Heart right ventricle (tissue), 16 donors: Measurements from ENCODE around the gene GNAS-AS1. TPM values are rescaled to one million over a fixed set of nuclear protein-coding genes. Genes with fewer than 3 reads are reported as not detected.

Source experiments
- ATAC-seq, 8 donors: fragments of 200-7000 bp; cut with Tn5 transposase; one replicate each; pipeline ENCODE4 v1.9.1; 2020; ENCODE audit warnings: mild to moderate bottlenecking in 8 of 8, moderate library complexity in 8 of 8, moderate number of reproducible peaks in 1 of 8
- DNase-seq, 2 donors: peaks; one replicate each; pipeline ENCODE4 v3.0.0-alpha.2; 2020
- H3K27ac ChIP-seq, 10 donors: fragments of 200-600 bp; sonication (generic) in 2 of 10; one replicate each; pipeline versions ENCODE4 v1.5.0 to v1.8.0; 2020 to 2022; ENCODE audit warnings: mild to moderate bottlenecking in 3 of 10
- H3K27me3 ChIP-seq, 7 donors: fragments of 200-600 bp; one replicate each; pipeline ENCODE4 v1.8.0; 2021 to 2022; ENCODE audit warnings: mild to moderate bottlenecking in 2 of 7
- H3K36me3 ChIP-seq, 9 donors: fragments of 200-600 bp; sonication (generic) in 1 of 9; one replicate each; pipeline versions ENCODE4 v1.5.0 to v1.8.0; 2020 to 2022; ENCODE audit warnings: mild to moderate bottlenecking in 2 of 9
- H3K4me1 ChIP-seq, 9 donors: fragments of 200-600 bp; sonication (generic) in 1 of 9; one replicate each; pipeline versions ENCODE4 v1.5.0 to v1.8.0; 2020 to 2022; ENCODE audit warnings: mild to moderate bottlenecking in 4 of 9
- H3K4me3 ChIP-seq, 10 donors: fragments of 200-600 bp; sonication (generic) in 2 of 10; one replicate each; pipeline versions ENCODE4 v1.5.0 to v1.8.0; 2020 to 2022; ENCODE audit warnings: mild to moderate bottlenecking in 7 of 10, moderate library complexity in 2 of 10
- H3K9me3 ChIP-seq, 11 donors: fragments of 200-600 bp in 10 of 11; sonication (generic) in 2 of 11; one replicate each; pipeline versions ENCODE4 v1.5.0 to v1.8.0; 2013 to 2022; ENCODE audit warnings: mild to moderate bottlenecking in 2 of 11, control low read depth in 1 of 11, moderate library complexity in 1 of 11
- CTCF ChIP-seq, 9 donors: fragments of 200-600 bp; sonication (generic) in 2 of 9; IDR thresholded peaks; one replicate each; pipeline versions ENCODE4 v1.5.0 to v1.8.0; 2021 to 2022; ENCODE audit warnings: antibody characterized with exemption in 9 of 9, mild to moderate bottlenecking in 5 of 9, moderate library complexity in 1 of 9
- WGBS, 2 donors: extraction: QIAGEN DNeasy Blood & Tissue Kit; methylation state at CpG; one replicate each; pipeline ENCODE4 v1.1.7; 2013; ENCODE audit warnings: inconsistent platforms in 1 of 2; 5-methylcytosine and 5-hydroxymethylcytosine counted together
- intact Hi-C, 10 donors: fragments of 100-400 bp; cut with DNase I; formaldehyde crosslinking; loops; one replicate each; pipeline versions ENCODE4 v1.11.1 to v1.14.2; 2022
- polyA plus RNA-seq, 2 donors: library from polyadenylated mRNA; stranded (reverse); fragments of 200-250 nt; gene quantifications; one replicate each; pipeline ENCODE4 v1.2.3, GENCODE V29; 2013
- total RNA-seq, 10 donors: library from RNA; stranded (reverse); fragmentation: NEBNext Ultra II Directional in 3 of 10; extraction: Animal tissue kit (Norgen Biotek cat#: 25700) in 3 of 10; gene quantifications; one replicate each; pipeline versions ENCODE4 v1.2.1 to v1.2.4, GENCODE V29; 2021 to 2023
- donor health status: Arrhythmogenic right ventricular cardiomyopathy.
- donor health status: ischemic (EF 13 %, LVEDD 7.1; RV severe dilation, severe dysfunction).
- donor health status: healthy with polysubstance abuse.
- donor health status: DM: no; HTN: yes; CAD: no.
- donor health status: DM: no; HTN: no; CAD: no.
- donor health status: ischemic (EF 25% LVEDD 6.9; RV normal size, moderate dysfunction).
- donor health status: ischemic (EF 25% LVEDD 5.7; RV mildly dilated, moderate dysfunction).
- donor health status: healthy.
- donor health status: DM: yes; HTN: yes; CAD: no.
- donor health status: Ischemic cardiomyopathy.
- donor health status: ischemic (EF 35%, LVEDD 5.7; RV mildly dilated, moderate dysfunction).
- donor health status: nonischemic (EF 11% LVEDD 7.7; RV severe dilation, severe dysfunction).
- donor health status: DM: yes; HTN: yes; CAD: no.
- donor health status: PGD.
- donor health status: ischemic (EF 29% LVEDD 5.4; RV normal size, mild dysfunction).
- donor health status: nonischemic (EF 23%, LVEDD 6.1; RV moderate dilation, normal function).

Gene GNAS-AS1
- total and polyA plus RNA-seq, 12 donors, result 0.06 to 1.5 (median 0.41) TPM

GRCh38 chr20:58841539-58842264 is 9.0 kb downstream of the GNAS-AS1 start:
- whole genome bisulfite sequencing, 2 donors, result 47 to 50% methylated on average over 58 of the region's 58 CpGs
- H3K27me3 ChIP-seq, result peaks cover 0 to 84% (median 70%) of the 10 kb centered on the region in 7 donors

GRCh38 chr20:58840816-58841538 is 9.7 kb downstream of the GNAS-AS1 start:
- 51 to 56% methylated on average over 51 of the region's 51 CpGs for WGBS, 2 donors

More at GRCh38 chr20:58841539-58842264, 9.0 kb downstream of the GNAS-AS1 start:
- intact Hi-C loops, result loop anchor here in 3 of 10 donors (5.0 to 10.0 kb wide), 4 partner anchors 187 to 607 kb away; partner anchors contain the start of gene STX16 (in 1 of the 3)
- Histone ChIP-seq H3K9me3 (no peaks in the 10 kb centered on the region), H3K4me3 (no peak overlapping the region), H3K27ac (no peak overlapping the region), H3K4me1 (peaks cover 0 to 14% (median 3%) of the 10 kb centered on the region in 9 donors), H3K36me3 (no peaks in the 10 kb centered on the region)
- DNase-seq (no peak), ATAC-seq (no peak)
- TF ChIP-seq CTCF (IDR thresholded peaks at IDR 0.05), result no peak

GRCh38 chr20:58839991-58840747 is 10.5 kb downstream of the GNAS-AS1 start:
- peak in 2 of 8 donors; percentile 10 to 12 for ATAC-seq
- H3K36me3 ChIP-seq, result no peaks in the 10 kb centered on the region
- peaks cover 0 to 14% (median 3%) of the 10 kb centered on the region in 9 donors for H3K4me1 ChIP-seq
- H3K27me3 ChIP-seq, result peaks cover 0 to 82% (median 59%) of the 10 kb centered on the region in 7 donors
- intact Hi-C loops, result loop anchor here in 6 of 10 donors (5.0 to 10.0 kb wide), 4 partner anchors 185 to 605 kb away; partner anchors contain the start of gene STX16 (in 1 of the 6)
- H3K27ac ChIP-seq, result no peak overlapping the region
- DNase-seq, result no peak
- no peaks in the 10 kb centered on the region for H3K9me3 ChIP-seq
- no peak for TF ChIP-seq CTCF (IDR thresholded peaks at IDR 0.05)
- peak overlapping the region in 7 of 10 donors; percentile 3 to 40 (median 25) for H3K4me3 ChIP-seq
- WGBS, 2 donors, result 43 to 51% methylated on average over 67 of the region's 67 CpGs

More at GRCh38 chr20:58840816-58841538, 9.7 kb downstream of the GNAS-AS1 start:
- Histone ChIP-seq H3K27ac (no peak overlapping the region), H3K36me3 (no peaks in the 10 kb centered on the region), H3K4me3 (no peak overlapping the region), H3K9me3 (no peaks in the 10 kb centered on the region), H3K27me3 (peaks cover 0 to 79% (median 65%) of the 10 kb centered on the region in 7 donors), H3K4me1 (peaks cover 0 to 14% (median 3%) of the 10 kb centered on the region in 9 donors)
- TF ChIP-seq CTCF (IDR thresholded peaks at IDR 0.05), result no peak
- ATAC-seq (no peak), DNase-seq (no peak)
- intact Hi-C loops, result loop anchor here in 3 of 10 donors (5.0 to 10.0 kb wide), 4 partner anchors 186 to 606 kb away; partner anchors contain the start of gene STX16 (in 1 of the 3)
